ENCODE data around the gene NEDD8. TPM values are rescaled to one million over a fixed set of nuclear protein-coding genes. Genes with fewer than 3 reads are reported as not detected.

Gene NEDD8
- total RNA-seq, 1 donor from 2014 or later, result 251 TPM

- Histone ChIP-seq H3K9me3 (ENCODE audit: insufficient read depth, low read depth, low read length) (no peaks in the 10 kb centered on the region), H3K27ac (ENCODE audit: low read depth, low read length) (no peak overlapping the region), H3K4me3 (ENCODE audit: insufficient read depth, low read depth, low read length) (no peak overlapping the region), H3K36me3 (ENCODE audit: insufficient read depth, low read length) (no peaks in the 10 kb centered on the region), H3K9ac (ENCODE audit: low read length) (no peak overlapping the region), H3K27me3 (ENCODE audit: insufficient read depth, low read length) (no peaks in the 10 kb centered on the region), H3K79me2 (ENCODE audit: insufficient read depth, low read length) (no peaks in the 10 kb centered on the region), H3K4me2 (ENCODE audit: low read length) (no peak overlapping the region), H2AFZ (ENCODE audit: low read depth, low read length) (no peak overlapping the region), H3K4me1 (ENCODE audit: insufficient read depth, low read length) (peaks cover 14% of the 10 kb centered on the region), H4K20me1 (ENCODE audit: insufficient read depth, low read length) (no peaks in the 10 kb centered on the region)
- Mint-ChIP-seq H3K36me3 (ENCODE audit: low read depth, unreplicated experiment) (peaks cover 19% of the 10 kb centered on the region), H3K9me3 (ENCODE audit: unreplicated experiment) (no peaks in the 10 kb centered on the region), H3K27me3 (ENCODE audit: low read depth, unreplicated experiment) (peaks cover 4% of the 10 kb centered on the region), H3K4me3 (ENCODE audit: unreplicated experiment) (no peak overlapping the region), H3K27ac (ENCODE audit: unreplicated experiment) (no peak overlapping the region), H3K4me1 (ENCODE audit: low read depth, unreplicated experiment) (peaks cover 21% of the 10 kb centered on the region)
- DNase-seq (ENCODE audit: low read depth) (no peak), FAIRE-seq (no peak)
- TF ChIP-seq EZH2 (IDR thresholded peaks at IDR 0.05; ENCODE audit: insufficient read depth, low read length) (no peak), CTCF (IDR thresholded peaks at IDR 0.05; ENCODE audit: insufficient read depth, low read depth, low read length) (no peak)
These were observed 22.6 kb upstream of the NEDD8 start for GRCh38 chr14:24254630-24255392.

- Mint-ChIP-seq H3K4me1 (ENCODE audit: low read depth, unreplicated experiment) (peaks cover 21% of the 10 kb centered on the region), H3K27me3 (ENCODE audit: low read depth, unreplicated experiment) (peaks cover 4% of the 10 kb centered on the region), H3K36me3 (ENCODE audit: low read depth, unreplicated experiment) (peaks cover 20% of the 10 kb centered on the region), H3K27ac (ENCODE audit: unreplicated experiment) (no peak overlapping the region), H3K4me3 (ENCODE audit: unreplicated experiment) (no peak overlapping the region), H3K9me3 (ENCODE audit: unreplicated experiment) (no peaks in the 10 kb centered on the region)
- no peak overlapping the region for H3K4me3 ChIP-seq (ENCODE audit: insufficient read depth, low read depth, low read length)
- H3K4me1 ChIP-seq (ENCODE audit: insufficient read depth, low read length), result peaks cover 11% of the 10 kb centered on the region
- no peak overlapping the region for H3K27ac ChIP-seq (ENCODE audit: low read depth, low read length)
- no peak overlapping the region for H3K9ac ChIP-seq (ENCODE audit: low read length)
- H2AFZ ChIP-seq (ENCODE audit: low read depth, low read length), result no peak overlapping the region
- H3K79me2 ChIP-seq (ENCODE audit: insufficient read depth, low read length), result no peaks in the 10 kb centered on the region
- H3K36me3 ChIP-seq (ENCODE audit: insufficient read depth, low read length), result no peaks in the 10 kb centered on the region
- H4K20me1 ChIP-seq (ENCODE audit: insufficient read depth, low read length), result no peaks in the 10 kb centered on the region
- FAIRE-seq (no peak), DNase-seq (ENCODE audit: low read depth) (no peak)
- H3K4me2 ChIP-seq (ENCODE audit: low read length), result no peak overlapping the region
- H3K27me3 ChIP-seq (ENCODE audit: insufficient read depth, low read length), result no peaks in the 10 kb centered on the region
- H3K9me3 ChIP-seq (ENCODE audit: insufficient read depth, low read depth, low read length), result no peaks in the 10 kb centered on the region
- TF ChIP-seq CTCF (IDR thresholded peaks at IDR 0.05; ENCODE audit: insufficient read depth, low read depth, low read length) (no peak), EZH2 (IDR thresholded peaks at IDR 0.05; ENCODE audit: insufficient read depth, low read length) (no peak)
These were observed 21.8 kb upstream of the NEDD8 start for GRCh38 chr14:24253936-24254335.

Measured in astrocyte (in vitro differentiated cells and primary cell).